SH-SY5Y (cell line): ENCODE data around the gene ARHGEF11.

Experiments used
- GATA2 ChIP-seq: IDR thresholded peaks from 2 replicates; pipeline ENCODE4 v1.6.1; 2011; ENCODE audit warnings: mild to moderate bottlenecking, low read depth, low read length
- GATA3 ChIP-seq: IDR thresholded peaks from 2 replicates; pipeline ENCODE4 v1.6.1; 2011; ENCODE audit warnings: low read depth, mild to moderate bottlenecking, low read length, moderate library complexity

DNA sequence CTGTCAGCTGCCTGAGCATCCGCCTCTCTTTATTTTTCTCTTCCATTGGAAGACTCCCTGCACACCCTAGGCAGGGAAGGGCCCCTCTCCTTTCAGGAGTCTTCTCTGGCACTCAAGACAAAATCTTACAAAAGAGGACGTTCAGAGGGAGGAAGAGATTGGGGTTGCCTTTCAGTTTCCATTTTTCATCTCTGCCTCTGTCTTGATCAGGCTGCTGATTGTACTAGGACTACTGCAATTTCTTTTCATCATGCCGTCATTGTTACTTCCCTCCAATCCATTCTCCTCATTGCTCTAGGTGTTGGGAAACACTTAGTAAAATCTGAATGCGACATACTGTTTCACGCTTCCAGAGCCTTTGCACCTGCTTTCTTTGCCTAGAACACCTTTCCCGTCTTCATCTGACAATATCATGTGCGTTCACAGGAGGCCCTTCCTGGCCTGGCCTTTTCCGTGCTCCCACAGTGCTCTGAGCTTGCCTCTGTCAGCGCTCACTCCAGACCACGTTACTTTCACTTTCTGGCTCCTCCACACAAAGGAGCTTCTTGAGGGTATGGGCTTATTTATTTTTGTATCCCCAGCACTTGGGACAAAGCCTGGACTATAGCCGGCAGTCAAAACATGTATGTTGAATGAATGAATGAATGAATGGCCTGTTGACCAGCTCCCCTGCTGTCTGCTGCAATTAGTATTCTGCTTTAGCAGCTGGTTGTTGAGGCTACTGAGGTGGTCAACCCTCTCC, 114.2 kb downstream of the ARHGEF11 start:
- no peak for TF ChIP-seq GATA2
- TF ChIP-seq GATA3: no peak
